GM23338 (cell line): ENCODE results near the gene MPP2. TPM values are rescaled to one million over a fixed set of nuclear protein-coding genes. Genes with fewer than 3 reads are reported as not detected.

ENCODE experiments used
- ATAC-seq: fragments of 200-7000 bp; cut with Tn5 transposase; 3 replicates; pipeline ENCODE4 v1.9.1; 2020
- DNase-seq: peaks from one replicate; pipeline ENCODE4 v3.0.0-alpha.2; 2015; ENCODE audit warnings: low spot score
- H2AFZ ChIP-seq: fragments of 200-600 bp; sonication (generic); 2 replicates; pipeline ENCODE4 v1.8.0; 2016; ENCODE audit warnings: antibody characterized with exemption, mild to moderate bottlenecking, moderate library complexity
- H3F3A ChIP-seq: fragments of 200-600 bp; sonication (generic); replicated peaks from 2 replicates; pipeline ENCODE4 v1.8.0; 2017; ENCODE audit warnings: antibody characterized with exemption, mixed run types, low read depth
- H3K27ac ChIP-seq: fragments of 200-600 bp; sonication (generic); 2 replicates; pipeline ENCODE4 v1.6.1; 2016; ENCODE audit warnings: low read depth
- H3K27me3 ChIP-seq: fragments of 200-600 bp; sonication (generic); 2 replicates; pipeline ENCODE4 v1.8.0; 2016; ENCODE audit warnings: mild to moderate bottlenecking, mixed run types, moderate library complexity; ENCODE audit not compliant: insufficient read depth
- H3K36me3 ChIP-seq: fragments of 200-600 bp; sonication (generic); 2 replicates; pipeline ENCODE4 v1.8.0; 2016; ENCODE audit warnings: mild to moderate bottlenecking; ENCODE audit not compliant: insufficient read depth
- H3K4me1 ChIP-seq: fragments of 200-600 bp; sonication (generic); 2 replicates; pipeline ENCODE4 v1.8.0; 2016; ENCODE audit warnings: mild to moderate bottlenecking, moderate library complexity; ENCODE audit not compliant: insufficient read depth
- H3K4me2 ChIP-seq: fragments of 200-600 bp; sonication (generic); 2 replicates; pipeline ENCODE4 v1.7.1; 2017; ENCODE audit warnings: mixed run types
- H3K4me3 ChIP-seq: fragments of 200-600 bp; sonication (generic); 2 replicates; pipeline ENCODE4 v1.6.1; 2016; ENCODE audit warnings: mixed run types
- H3K79me2 ChIP-seq: fragments of 200-600 bp; sonication (generic); replicated peaks from 2 replicates; pipeline ENCODE4 v1.8.0; 2017; ENCODE audit warnings: mild to moderate bottlenecking; ENCODE audit not compliant: insufficient read depth
- H3K9me2 ChIP-seq: fragments of 200-600 bp; sonication (generic); 2 replicates; pipeline ENCODE4 v1.8.0; 2017; ENCODE audit not compliant: insufficient read depth
- H4K20me1 ChIP-seq: fragments of 200-600 bp; sonication (generic); replicated peaks from 2 replicates; pipeline ENCODE4 v1.8.0; 2017; ENCODE audit warnings: mild to moderate bottlenecking; ENCODE audit not compliant: insufficient read depth
- H3K27ac Mint-ChIP-seq: 2 replicates; pipeline ENCODE4 v1.8.0; 2020; ENCODE audit warnings: inconsistent platforms, mild to moderate bottlenecking, moderate library complexity, mixed read lengths
- H3K27me3 Mint-ChIP-seq: 3 replicates; pipeline ENCODE4 v1.8.0; 2022; ENCODE audit warnings: low read depth, mild to moderate bottlenecking, moderate library complexity, mixed read lengths, inconsistent platforms; ENCODE audit not compliant: insufficient read depth, poor library complexity
- H3K36me3 Mint-ChIP-seq: 3 replicates; pipeline ENCODE4 v1.8.0; 2021; ENCODE audit warnings: low read depth, mild to moderate bottlenecking, inconsistent platforms, moderate library complexity, mixed read lengths
- H3K4me1 Mint-ChIP-seq: 3 replicates; pipeline ENCODE4 v1.8.0; 2020; ENCODE audit warnings: mild to moderate bottlenecking, inconsistent platforms, mixed read lengths
- H3K4me3 Mint-ChIP-seq: 3 replicates; pipeline ENCODE4 v1.8.0; 2021; ENCODE audit warnings: moderate library complexity, mild to moderate bottlenecking, inconsistent platforms, mixed read lengths
- H3K9me3 Mint-ChIP-seq: 3 replicates; pipeline ENCODE4 v1.8.0; 2020; ENCODE audit warnings: moderate library complexity, mild to moderate bottlenecking, inconsistent platforms, mixed read lengths
- CREB1 ChIP-seq: fragments of 250-450 bp; sonication (Bioruptor Pico); IDR thresholded peaks from 2 replicates; pipeline ENCODE4 v1.5.0; 2020; ENCODE audit warnings: low read depth, mild to moderate bottlenecking, moderate library complexity
- EZH2phosphoT487 ChIP-seq: fragments of 200-600 bp; sonication (generic); IDR thresholded peaks from one replicate; pipeline ENCODE4 v1.8.1; 2018; ENCODE audit warnings: antibody characterized with exemption; ENCODE audit not compliant: unreplicated experiment
- POLR2AphosphoS5 ChIP-seq: IDR thresholded peaks from 2 replicates; pipeline ENCODE4 v1.6.1; 2016; ENCODE audit warnings: antibody characterized with exemption, low read depth
- STAT1 ChIP-seq: IDR thresholded peaks from one replicate; pipeline ENCODE4 v1.6.1; 2016; ENCODE audit warnings: antibody characterized with exemption; ENCODE audit not compliant: unreplicated experiment
- ZNF114 ChIP-seq: fragments of 250-450 bp; sonication (Bioruptor Pico); IDR thresholded peaks from 2 replicates; pipeline ENCODE4 v1.5.0; 2020; ENCODE audit warnings: mild to moderate bottlenecking, moderate library complexity
- ZNF331 ChIP-seq: fragments of 250-450 bp; sonication (Bioruptor Pico); IDR thresholded peaks from 2 replicates; pipeline ENCODE4 v1.5.0; 2020; ENCODE audit warnings: low read depth, mild to moderate bottlenecking, moderate library complexity
- polyA plus RNA-seq: library from polyadenylated mRNA; unstranded; fragments of >200 nt; fragmentation: Nextera tagmentation; extraction: Ambion mirVana; gene quantifications from 2 replicates; pipeline ENCODE4 v1.2.1, GENCODE V29; 2016
- total RNA-seq: library from RNA; depleted of rRNA; stranded (reverse); fragments of >200 nt; shearing (Covaris generic); gene quantifications from 2 replicates; pipeline ENCODE4 v1.2.3, GENCODE V29; 2014
- TF ChIP-seq, protein P1 (sequence below): IDR thresholded peaks from one replicate; pipeline ENCODE4 v1.6.1; 2018; ENCODE audit warnings: antibody characterized with exemption; ENCODE audit not compliant: unreplicated experiment
- TF ChIP-seq, protein P2 (sequence below), 2 experiments: fragments of 200-600 bp in 1 of 2; sonication (generic) in 1 of 2; conservative IDR thresholded peaks; 2 replicates each; pipeline versions ENCODE4 v1.5.1 to v1.6.1; 2016 to 2017; ENCODE audit warnings: antibody characterized with exemption in 2 of 2, low read depth in 2 of 2, mild to moderate bottlenecking in 2 of 2, moderate library complexity in 1 of 2
- TF ChIP-seq, protein P3 (sequence below): IDR thresholded peaks from 2 replicates; pipeline ENCODE4 v1.6.1; 2016; ENCODE audit warnings: antibody characterized with exemption

Gene MPP2
- total and polyA plus RNA-seq, 2 experiments from 2014 or later, result 7.8 to 20.7 TPM

DNA sequence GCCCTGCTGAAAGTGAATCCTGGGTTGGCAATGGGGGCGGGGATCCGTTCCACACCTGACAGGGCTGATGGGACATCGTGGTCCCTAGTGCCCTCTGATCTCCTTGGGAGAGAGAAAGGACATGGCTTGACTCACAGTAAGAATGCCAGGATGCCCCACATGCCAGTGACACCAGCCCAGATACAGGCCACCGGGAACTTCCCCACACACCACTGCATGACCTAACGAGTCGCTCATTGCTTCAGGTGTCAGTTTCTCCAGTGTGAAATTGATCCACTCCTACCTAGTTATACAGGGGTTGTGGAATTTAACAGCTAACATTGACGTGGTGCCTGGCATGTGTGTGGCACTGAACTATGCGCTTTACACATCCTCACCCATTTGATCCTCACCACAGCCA is 52.8 kb downstream of the MPP2 start (continued):
- TF ChIP-seq, protein P1, sequence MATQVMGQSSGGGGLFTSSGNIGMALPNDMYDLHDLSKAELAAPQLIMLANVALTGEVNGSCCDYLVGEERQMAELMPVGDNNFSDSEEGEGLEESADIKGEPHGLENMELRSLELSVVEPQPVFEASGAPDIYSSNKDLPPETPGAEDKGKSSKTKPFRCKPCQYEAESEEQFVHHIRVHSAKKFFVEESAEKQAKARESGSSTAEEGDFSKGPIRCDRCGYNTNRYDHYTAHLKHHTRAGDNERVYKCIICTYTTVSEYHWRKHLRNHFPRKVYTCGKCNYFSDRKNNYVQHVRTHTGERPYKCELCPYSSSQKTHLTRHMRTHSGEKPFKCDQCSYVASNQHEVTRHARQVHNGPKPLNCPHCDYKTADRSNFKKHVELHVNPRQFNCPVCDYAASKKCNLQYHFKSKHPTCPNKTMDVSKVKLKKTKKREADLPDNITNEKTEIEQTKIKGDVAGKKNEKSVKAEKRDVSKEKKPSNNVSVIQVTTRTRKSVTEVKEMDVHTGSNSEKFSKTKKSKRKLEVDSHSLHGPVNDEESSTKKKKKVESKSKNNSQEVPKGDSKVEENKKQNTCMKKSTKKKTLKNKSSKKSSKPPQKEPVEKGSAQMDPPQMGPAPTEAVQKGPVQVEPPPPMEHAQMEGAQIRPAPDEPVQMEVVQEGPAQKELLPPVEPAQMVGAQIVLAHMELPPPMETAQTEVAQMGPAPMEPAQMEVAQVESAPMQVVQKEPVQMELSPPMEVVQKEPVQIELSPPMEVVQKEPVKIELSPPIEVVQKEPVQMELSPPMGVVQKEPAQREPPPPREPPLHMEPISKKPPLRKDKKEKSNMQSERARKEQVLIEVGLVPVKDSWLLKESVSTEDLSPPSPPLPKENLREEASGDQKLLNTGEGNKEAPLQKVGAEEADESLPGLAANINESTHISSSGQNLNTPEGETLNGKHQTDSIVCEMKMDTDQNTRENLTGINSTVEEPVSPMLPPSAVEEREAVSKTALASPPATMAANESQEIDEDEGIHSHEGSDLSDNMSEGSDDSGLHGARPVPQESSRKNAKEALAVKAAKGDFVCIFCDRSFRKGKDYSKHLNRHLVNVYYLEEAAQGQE, result no peak
- TF ChIP-seq ZNF331 (CRISPR knock-in tag) (no peak), ZNF114 (CRISPR knock-in tag) (no peak), CREB1 (CRISPR knock-in tag) (no peak), STAT1 (no peak), EZH2phosphoT487 (no peak), POLR2AphosphoS5 (no peak)
- TF ChIP-seq, protein P2, sequence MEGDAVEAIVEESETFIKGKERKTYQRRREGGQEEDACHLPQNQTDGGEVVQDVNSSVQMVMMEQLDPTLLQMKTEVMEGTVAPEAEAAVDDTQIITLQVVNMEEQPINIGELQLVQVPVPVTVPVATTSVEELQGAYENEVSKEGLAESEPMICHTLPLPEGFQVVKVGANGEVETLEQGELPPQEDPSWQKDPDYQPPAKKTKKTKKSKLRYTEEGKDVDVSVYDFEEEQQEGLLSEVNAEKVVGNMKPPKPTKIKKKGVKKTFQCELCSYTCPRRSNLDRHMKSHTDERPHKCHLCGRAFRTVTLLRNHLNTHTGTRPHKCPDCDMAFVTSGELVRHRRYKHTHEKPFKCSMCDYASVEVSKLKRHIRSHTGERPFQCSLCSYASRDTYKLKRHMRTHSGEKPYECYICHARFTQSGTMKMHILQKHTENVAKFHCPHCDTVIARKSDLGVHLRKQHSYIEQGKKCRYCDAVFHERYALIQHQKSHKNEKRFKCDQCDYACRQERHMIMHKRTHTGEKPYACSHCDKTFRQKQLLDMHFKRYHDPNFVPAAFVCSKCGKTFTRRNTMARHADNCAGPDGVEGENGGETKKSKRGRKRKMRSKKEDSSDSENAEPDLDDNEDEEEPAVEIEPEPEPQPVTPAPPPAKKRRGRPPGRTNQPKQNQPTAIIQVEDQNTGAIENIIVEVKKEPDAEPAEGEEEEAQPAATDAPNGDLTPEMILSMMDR (conservative IDR thresholded peaks at IDR 0.05; ENCODE audit: low read depth in 2 of 2), result no peak

DNA sequence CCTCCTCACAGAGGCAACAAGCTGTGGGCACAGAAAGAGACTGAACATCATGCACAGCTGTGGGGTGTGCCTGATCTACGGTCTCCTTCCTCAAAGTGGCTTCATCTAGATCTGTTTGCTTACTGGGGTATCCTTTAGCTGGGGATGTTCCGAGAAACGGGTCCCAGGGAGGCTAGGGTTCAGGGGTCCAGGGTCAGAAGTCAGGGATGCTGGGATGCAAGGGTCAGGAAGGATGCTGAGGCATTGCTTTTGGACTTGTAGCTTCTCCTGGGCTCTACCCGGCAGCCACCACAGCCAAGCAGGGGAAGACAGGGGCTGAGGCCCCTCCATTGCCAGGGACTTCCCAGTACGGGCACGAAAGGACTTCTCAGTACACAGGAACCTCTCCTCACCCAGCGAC is 53.8 kb downstream of the MPP2 start:
- Mint-ChIP-seq H3K27ac (no peak overlapping the region), H3K4me1 (no peaks in the 10 kb centered on the region), H3K36me3 (no peaks in the 10 kb centered on the region), H3K4me3 (no peak overlapping the region), H3K27me3 (peaks cover 12% of the 10 kb centered on the region), H3K9me3 (no peaks in the 10 kb centered on the region)
- Histone ChIP-seq H3K27ac (no peak overlapping the region), H3K27me3 (no peaks in the 10 kb centered on the region), H3K4me3 (no peak overlapping the region), H3K79me2 (no peaks in the 10 kb centered on the region), H4K20me1 (no peaks in the 10 kb centered on the region), H2AFZ (no peak overlapping the region), H3K4me2 (no peak overlapping the region), H3K9me2 (no peaks in the 10 kb centered on the region), H3F3A (no peaks in the 10 kb centered on the region), H3K4me1 (no peaks in the 10 kb centered on the region), H3K36me3 (no peaks in the 10 kb centered on the region)
- ATAC-seq, result no peak
- DNase-seq, result no peak
- TF ChIP-seq, protein P3, sequence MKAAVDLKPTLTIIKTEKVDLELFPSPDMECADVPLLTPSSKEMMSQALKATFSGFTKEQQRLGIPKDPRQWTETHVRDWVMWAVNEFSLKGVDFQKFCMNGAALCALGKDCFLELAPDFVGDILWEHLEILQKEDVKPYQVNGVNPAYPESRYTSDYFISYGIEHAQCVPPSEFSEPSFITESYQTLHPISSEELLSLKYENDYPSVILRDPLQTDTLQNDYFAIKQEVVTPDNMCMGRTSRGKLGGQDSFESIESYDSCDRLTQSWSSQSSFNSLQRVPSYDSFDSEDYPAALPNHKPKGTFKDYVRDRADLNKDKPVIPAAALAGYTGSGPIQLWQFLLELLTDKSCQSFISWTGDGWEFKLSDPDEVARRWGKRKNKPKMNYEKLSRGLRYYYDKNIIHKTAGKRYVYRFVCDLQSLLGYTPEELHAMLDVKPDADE, result no peak
- no peak for TF ChIP-seq CREB1 (CRISPR knock-in tag)
